Measurements from ENCODE around the gene RIPOR3.
"Not testable (repeated sequence)": the region's sequence is repeated elsewhere in the genome, so short reads cannot be mapped to it uniquely, and the experiment has no call there.

Gene RIPOR3

DNA sequence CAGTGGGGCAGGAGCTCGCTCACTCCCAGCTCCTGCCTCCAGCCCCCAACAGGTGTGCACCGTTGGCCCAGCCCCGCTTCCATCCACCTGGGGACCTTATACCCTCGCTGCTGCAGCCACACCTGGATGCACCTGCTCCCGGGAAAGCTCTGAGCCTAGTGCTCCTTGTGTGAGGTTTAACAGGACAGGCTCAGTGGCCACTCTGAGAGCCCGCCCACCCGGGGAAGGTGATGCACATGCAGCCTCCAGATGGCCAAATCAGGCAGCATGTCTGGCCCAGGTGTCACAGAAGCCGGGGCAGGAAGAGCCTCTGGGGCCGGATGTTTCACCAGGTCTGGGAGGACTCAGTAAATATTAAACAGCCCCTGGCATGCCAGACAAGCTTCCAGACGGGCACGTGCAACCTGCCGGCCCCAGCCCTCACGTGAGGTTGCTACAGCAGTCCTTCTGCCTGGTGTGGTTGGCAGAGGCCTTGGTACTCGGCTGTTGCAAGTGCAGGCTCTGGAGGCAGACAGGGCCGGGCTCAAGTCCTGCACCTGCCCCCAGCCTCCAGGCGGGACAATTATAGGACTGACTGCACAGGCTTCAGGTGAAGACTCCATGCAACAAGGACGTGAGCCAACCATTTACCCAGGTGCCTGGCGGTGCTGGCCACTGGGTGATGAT, 66.9 kb downstream of the RIPOR3 start:
- ChIA-PET CTCF (interaction anchor here (1.1 to 2.7 kb wide), 3 partner anchors 11 to 40 kb away, joined by 3 to 10 read pairs (median 5); no protein-coding TSS in a partner anchor), POLR2A (no interaction called here)
- no peak for DNase-seq (ENCODE audit: extremely low spot score)
- TF ChIP-seq, protein P1, sequence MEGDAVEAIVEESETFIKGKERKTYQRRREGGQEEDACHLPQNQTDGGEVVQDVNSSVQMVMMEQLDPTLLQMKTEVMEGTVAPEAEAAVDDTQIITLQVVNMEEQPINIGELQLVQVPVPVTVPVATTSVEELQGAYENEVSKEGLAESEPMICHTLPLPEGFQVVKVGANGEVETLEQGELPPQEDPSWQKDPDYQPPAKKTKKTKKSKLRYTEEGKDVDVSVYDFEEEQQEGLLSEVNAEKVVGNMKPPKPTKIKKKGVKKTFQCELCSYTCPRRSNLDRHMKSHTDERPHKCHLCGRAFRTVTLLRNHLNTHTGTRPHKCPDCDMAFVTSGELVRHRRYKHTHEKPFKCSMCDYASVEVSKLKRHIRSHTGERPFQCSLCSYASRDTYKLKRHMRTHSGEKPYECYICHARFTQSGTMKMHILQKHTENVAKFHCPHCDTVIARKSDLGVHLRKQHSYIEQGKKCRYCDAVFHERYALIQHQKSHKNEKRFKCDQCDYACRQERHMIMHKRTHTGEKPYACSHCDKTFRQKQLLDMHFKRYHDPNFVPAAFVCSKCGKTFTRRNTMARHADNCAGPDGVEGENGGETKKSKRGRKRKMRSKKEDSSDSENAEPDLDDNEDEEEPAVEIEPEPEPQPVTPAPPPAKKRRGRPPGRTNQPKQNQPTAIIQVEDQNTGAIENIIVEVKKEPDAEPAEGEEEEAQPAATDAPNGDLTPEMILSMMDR (IDR thresholded peaks at IDR 0.05; ENCODE audit: control extremely low read depth, extremely low read depth, low read depth, missing control alignments): no peak

DNA sequence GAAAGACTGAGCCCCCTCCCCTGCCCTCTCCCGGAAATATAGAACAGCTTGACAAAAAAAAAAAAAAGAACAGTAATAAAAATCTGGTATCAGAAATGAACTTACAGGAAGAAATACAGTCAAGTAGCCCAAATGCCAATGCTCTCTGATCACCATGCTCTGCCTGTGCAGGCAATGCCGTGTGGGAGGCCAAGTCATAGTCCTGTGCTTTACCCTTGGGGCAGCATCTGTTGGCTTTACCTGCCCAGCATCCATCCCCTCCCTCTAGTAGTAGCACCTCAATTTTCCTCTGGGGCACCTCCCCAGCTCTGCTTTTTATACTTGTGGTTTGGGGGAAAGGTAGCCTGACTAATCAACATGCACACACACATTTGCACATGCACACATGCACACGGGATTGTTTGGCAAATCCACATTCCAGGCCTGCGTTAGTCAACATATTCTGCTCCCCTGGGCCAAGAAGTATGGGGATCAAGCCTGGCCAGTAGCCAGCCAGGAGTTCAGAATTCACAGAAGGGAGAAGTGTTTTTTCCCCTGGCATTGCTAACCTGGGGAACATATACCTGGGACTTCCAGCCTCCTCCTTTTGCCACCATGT, 70.2 kb downstream of the RIPOR3 start:
- ChIA-PET CTCF (interaction anchor here (1.2 kb wide), 2 partner anchors 14 to 15 kb away, joined by 3 to 4 read pairs; no protein-coding TSS in a partner anchor), POLR2A (no interaction called here)
- no peak for DNase-seq (ENCODE audit: extremely low spot score)
- TF ChIP-seq, protein P1 (IDR thresholded peaks at IDR 0.05; ENCODE audit: control extremely low read depth, extremely low read depth, low read depth, missing control alignments): no peak

DNA sequence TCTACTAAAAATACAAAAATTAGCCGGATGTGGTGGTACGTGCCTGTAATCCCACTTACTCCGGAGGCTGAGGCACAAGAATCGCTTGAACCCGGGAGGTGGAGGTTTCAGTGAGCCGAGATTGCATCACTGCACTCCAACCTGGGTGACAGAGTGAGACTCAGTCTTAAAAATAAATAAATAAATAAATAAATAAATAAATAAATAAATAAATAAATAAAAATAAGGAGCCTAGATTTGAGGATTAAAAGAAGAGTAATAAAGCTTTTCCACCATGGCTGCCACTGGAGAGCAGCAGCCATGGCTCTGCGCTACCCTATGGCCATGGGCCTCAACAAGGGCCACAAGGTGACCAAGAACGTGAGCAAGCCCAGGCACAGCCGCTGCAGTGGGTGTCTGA, 70.9 kb downstream of the RIPOR3 start:
- POLR2A ChIA-PET; DNase-seq (ENCODE audit: extremely low spot score): not testable (repeated sequence)
- CTCF ChIA-PET: interaction anchor here (1.2 kb wide), 1 partner anchor 16 kb away, joined by 4 read pairs; no protein-coding TSS in a partner anchor

DNA sequence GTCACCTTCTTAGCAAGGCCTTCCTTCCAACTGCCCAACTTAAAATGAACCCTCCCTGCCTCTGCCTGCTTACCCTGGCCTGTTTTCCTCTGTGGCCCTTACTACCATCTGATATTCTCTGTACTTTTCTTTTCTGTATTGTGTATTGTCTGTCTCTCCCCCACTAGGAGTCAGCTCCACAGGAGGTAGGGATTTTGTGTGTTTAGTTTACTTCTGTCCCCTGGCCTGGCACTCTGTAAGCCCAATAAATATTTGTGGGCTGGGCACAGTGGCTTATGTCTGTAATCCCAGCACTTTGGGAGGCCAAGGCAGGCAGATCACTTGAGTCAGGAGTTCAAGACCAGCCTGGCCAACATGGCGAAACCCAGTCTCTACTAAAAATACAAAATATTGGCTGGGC, 72.8 kb downstream of the RIPOR3 start:
- no peak for DNase-seq (ENCODE audit: extremely low spot score)
- TF ChIP-seq, protein P1 (IDR thresholded peaks at IDR 0.05; ENCODE audit: control extremely low read depth, extremely low read depth, low read depth, missing control alignments): no peak
- ChIA-PET POLR2A (no interaction called here), CTCF (no interaction called here)

DNA sequence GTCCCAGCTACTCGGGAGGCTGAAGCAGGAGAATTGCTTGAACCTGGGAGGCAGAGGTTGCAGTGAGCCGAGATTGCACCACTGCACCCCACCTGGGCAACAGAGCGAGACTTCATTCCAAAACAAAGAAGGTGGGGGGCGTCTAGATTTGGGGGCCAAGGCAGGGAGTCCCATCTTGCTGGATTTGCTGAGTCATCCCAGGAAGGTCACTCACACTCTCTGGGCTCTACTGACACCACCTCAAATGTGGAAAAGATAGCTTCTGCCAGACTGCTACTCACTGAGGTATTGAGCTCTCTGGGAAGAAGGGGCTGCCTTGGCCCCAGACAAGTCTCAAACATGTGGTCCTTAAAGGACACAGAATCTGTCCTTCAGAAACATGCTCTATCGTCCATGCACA, 74.3 kb downstream of the RIPOR3 start:
- POLR2A ChIA-PET: no interaction called here
- CTCF ChIA-PET: interaction anchor here (1.6 kb wide), 1 partner anchor 19 kb away, joined by 5 read pairs; no protein-coding TSS in a partner anchor

DNA sequence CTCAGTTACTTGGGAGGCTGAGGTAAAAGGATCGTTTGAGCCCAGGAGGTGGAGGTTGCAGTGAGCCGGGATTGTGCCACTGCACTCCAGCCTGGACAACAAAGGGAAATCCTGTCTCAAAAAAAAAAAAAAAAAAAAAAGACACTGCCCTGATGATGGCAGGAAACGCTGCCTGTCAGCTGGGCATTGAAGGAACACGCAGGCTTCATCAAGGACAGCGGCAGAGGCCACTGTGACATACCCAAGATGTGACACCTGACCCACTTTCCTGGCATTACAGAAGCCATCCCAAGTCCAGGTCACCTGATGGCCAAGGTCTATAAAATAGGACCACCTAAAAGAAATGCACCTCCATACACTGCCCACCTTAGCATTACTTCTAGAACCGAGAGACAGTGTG, 75.9 kb downstream of the RIPOR3 start:
- ChIA-PET POLR2A (no interaction called here), CTCF (no interaction called here)
- no peak for DNase-seq (ENCODE audit: extremely low spot score)
- TF ChIP-seq, protein P1 (IDR thresholded peaks at IDR 0.05; ENCODE audit: control extremely low read depth, extremely low read depth, low read depth, missing control alignments): no peak

More for the DNA sequence above, 74.3 kb downstream of the RIPOR3 start:
- TF ChIP-seq, protein P1 (IDR thresholded peaks at IDR 0.05; ENCODE audit: control extremely low read depth, extremely low read depth, low read depth, missing control alignments): no peak
- no peak for DNase-seq (ENCODE audit: extremely low spot score)

Data from GM10248 (cell line).